Adrenal gland (tissue), 12 donors: ENCODE results near the gene CUEDC1. TPM values are rescaled to one million over a fixed set of nuclear protein-coding genes. Genes with fewer than 3 reads are reported as not detected.

Experiments
- DNase-seq, 7 donors: peaks; one replicate each; pipeline ENCODE4 v3.0.0-alpha.2; 2019 to 2020
- H3K27ac ChIP-seq, 5 donors: fragments of 200-600 bp; sonication (generic) in 4 of 5; 1 replicate in 3 of 5; 2 replicates in 2 of 5; pipeline versions ENCODE4 v1.5.1 to v1.8.0; 2016 to 2020; ENCODE audit warnings: mild to moderate bottlenecking in 1 of 5
- H3K27me3 ChIP-seq: fragments of 200-600 bp; 2 replicates; pipeline ENCODE4 v1.8.0; 2021
- H3K36me3 ChIP-seq, 2 donors: fragments of 200-600 bp; replicated peaks in 1 of 2; 1 replicate in 1 of 2; 2 replicates in 1 of 2; pipeline versions ENCODE4 v1.5.1 to v1.8.0; 2018 to 2022
- H3K4me1 ChIP-seq, 2 donors: fragments of 200-600 bp; replicated peaks in 1 of 2; 1 replicate in 1 of 2; 2 replicates in 1 of 2; pipeline versions ENCODE4 v1.5.1 to v1.8.0; 2018 to 2021
- H3K4me3 ChIP-seq, 4 donors: fragments of 200-600 bp; sonication (generic) in 3 of 4; one replicate each; pipeline ENCODE4 v1.5.1; 2016 to 2018
- H3K9me3 ChIP-seq, 3 donors: fragments of 200-600 bp; sonication (generic) in 1 of 3; replicated peaks in 1 of 3; 1 replicate in 2 of 3; 2 replicates in 1 of 3; pipeline versions ENCODE4 v1.5.1 to v1.8.0; 2016 to 2021
- CTCF ChIP-seq, 6 experiments: fragments of 450-650 bp in 4 of 6; fragments of 200-600 bp in 2 of 6; sonication (generic) in 1 of 6; IDR thresholded peaks; 1 replicate in 5 of 6; 2 replicates in 1 of 6; pipeline versions ENCODE4 v1.5.1 to v1.8.0; 2016 to 2021; ENCODE audit warnings: antibody characterized with exemption in 6 of 6, mild to moderate bottlenecking in 2 of 6, moderate library complexity in 1 of 6
- POLR2A ChIP-seq, 2 donors: fragments of 450-650 bp; IDR thresholded peaks; one replicate each; pipeline ENCODE4 v1.6.1; 2017; ENCODE audit warnings: antibody characterized with exemption in 2 of 2, mild to moderate bottlenecking in 2 of 2, moderate library complexity in 1 of 2
- WGBS, 4 donors: extraction: QIAGEN DNeasy Blood & Tissue Kit in 2 of 4; methylation state at CpG; one replicate each; pipeline versions ENCODE4 v1.1.5 to v1.1.7; 2013 to 2017; 5-methylcytosine and 5-hydroxymethylcytosine counted together
- intact Hi-C, 2 donors: fragments of 100-400 bp; cut with DNase I; formaldehyde crosslinking; loops; one replicate each; pipeline versions ENCODE4 v1.14.1 to v1.15.0; 2022 to 2023
- polyA plus RNA-seq, 3 donors: library from polyadenylated mRNA; stranded (reverse); fragments of 200-250 nt in 2 of 3; fragments of 350-450 nt in 1 of 3; fragmentation: Illumina TruSeq in 1 of 3; extraction: RNeasy Lipid Tissue Mini Kit (QIAGEN cat#74804) in 1 of 3; gene quantifications; one replicate each; pipeline ENCODE4 v1.2.3, GENCODE V29; 2013 to 2014
- total RNA-seq, 9 donors: library from RNA; depleted of rRNA in 4 of 9; stranded (reverse); fragments of >200 nt in 4 of 9; fragments of 120-200 nt in 1 of 9; fragmentation: NEBNext Ultra II Directional in 1 of 9; extraction: Animal tissue kit (Norgen Biotek cat#: 25700) in 1 of 9; gene quantifications; one replicate each; pipeline versions ENCODE4 v1.1.0 to v1.2.4, GENCODE V29; 2013 to 2023
- donor health status: healthy with polysubstance abuse.
- donor health status: Bipolar disorder and iron deficiency.
- donor health status: DM: yes; HTN: yes; CAD: no.
- donor health status: DM: no; HTN: no; CAD: no.
- donor health status: DM: no; HTN: no; CAD: no.
- donor health status: DM: yes; HTN: yes; CAD: no.

The CUEDC1 gene
- total and polyA plus RNA-seq, 12 donors, result 9.4 to 47.3 (median 39.0) TPM

GRCh38 chr17:57842280-57842679 is 112.9 kb downstream of the CUEDC1 start:
- TF ChIP-seq CTCF (IDR thresholded peaks at IDR 0.05) (no peak), POLR2A (IDR thresholded peaks at IDR 0.05) (no peak)
- Histone ChIP-seq H3K9me3 (no peaks in the 10 kb centered on the region), H3K27me3 (no peaks in the 10 kb centered on the region), H3K4me1 (no peaks in the 10 kb centered on the region), H3K4me3 (no peak overlapping the region), H3K27ac (no peak overlapping the region), H3K36me3 (peaks cover 0 to 43% of the 10 kb centered on the region in 2 donors)
- DNase-seq, result no peak
- 83 to 88% (median 85%) methylated on average over 1 of the region's 1 CpG for WGBS, 4 donors
- intact Hi-C loops, result no loop called here

GRCh38 chr17:57839571-57839923 is 115.7 kb downstream of the CUEDC1 start:
- DNase-seq, result no peak
- Histone ChIP-seq H3K4me1 (peaks cover 9 to 14% of the 10 kb centered on the region in 2 donors), H3K27ac (no peak overlapping the region), H3K36me3 (peaks cover 0 to 36% of the 10 kb centered on the region in 2 donors), H3K9me3 (no peaks in the 10 kb centered on the region), H3K4me3 (no peak overlapping the region), H3K27me3 (no peaks in the 10 kb centered on the region)
- intact Hi-C loops, result loop anchor here in 1 of 2 donors (10.0 kb wide), 1 partner anchor 165 kb away; no protein-coding TSS in a partner anchor
- WGBS, 4 donors, result 81 to 94% (median 92%) methylated on average over 6 of the region's 6 CpGs
- TF ChIP-seq CTCF (IDR thresholded peaks at IDR 0.05) (no peak), POLR2A (IDR thresholded peaks at IDR 0.05) (no peak)

GRCh38 chr17:57838857-57839570 is 116.2 kb downstream of the CUEDC1 start:
- intact Hi-C loops, result loop anchor here in 1 of 2 donors (10.0 kb wide), 1 partner anchor 164 kb away; no protein-coding TSS in a partner anchor
- no peaks in the 10 kb centered on the region for H3K27me3 ChIP-seq

GRCh38 chr17:57838453-57838852 is 116.8 kb downstream of the CUEDC1 start:
- H3K9me3 ChIP-seq, result no peaks in the 10 kb centered on the region
- H3K36me3 ChIP-seq, result peaks cover 0 to 32% of the 10 kb centered on the region in 2 donors
- H3K4me1 ChIP-seq, result peaks cover 18 to 25% of the 10 kb centered on the region in 2 donors
- peak in 1 of 7 donors; percentile 46 for DNase-seq
- intact Hi-C loops, result loop anchor here in 1 of 2 donors (10.0 kb wide), 1 partner anchor 164 kb away; no protein-coding TSS in a partner anchor
- TF ChIP-seq POLR2A (IDR thresholded peaks at IDR 0.05) (no peak), CTCF (IDR thresholded peaks at IDR 0.05) (no peak)
- H3K4me3 ChIP-seq, result no peak overlapping the region
- no peak overlapping the region for H3K27ac ChIP-seq
- WGBS, 4 donors, result 73 to 85% (median 78%) methylated on average over 4 of the region's 4 CpGs
- H3K27me3 ChIP-seq, result no peaks in the 10 kb centered on the region

More at GRCh38 chr17:57838857-57839570, 116.2 kb downstream of the CUEDC1 start:
- 68 to 86% (median 77%) methylated on average over 6 of the region's 6 CpGs for WGBS, 4 donors
- Histone ChIP-seq H3K27ac (no peak overlapping the region), H3K9me3 (no peaks in the 10 kb centered on the region), H3K4me1 (peaks cover 12 to 19% of the 10 kb centered on the region in 2 donors), H3K4me3 (no peak overlapping the region), H3K36me3 (peaks cover 0 to 36% of the 10 kb centered on the region in 2 donors)
- TF ChIP-seq CTCF (IDR thresholded peaks at IDR 0.05) (no peak), POLR2A (IDR thresholded peaks at IDR 0.05) (no peak)
- DNase-seq, result peak in 1 of 7 donors; percentile 15
